Transverse colon (tissue), 4 donors: ENCODE measurements around the gene TMEM14B.

Experiments used
- CTCF ChIP-seq, 5 experiments: fragments of 200-600 bp in 3 of 5; fragments of 450-650 bp in 2 of 5; sonication (generic) in 3 of 5; IDR thresholded peaks; 1 replicate in 2 of 5; 2 replicates in 3 of 5; pipeline ENCODE4 v1.5.1; 2016 to 2017; ENCODE audit warnings: antibody characterized with exemption in 5 of 5, inconsistent platforms in 3 of 5, mild to moderate bottlenecking in 2 of 5, moderate library complexity in 1 of 5
- POLR2AphosphoS5 ChIP-seq, 3 donors: sonication (generic); formaldehyde crosslinking; IDR thresholded peaks; one replicate each; pipeline ENCODE4 v1.6.1; 2016; ENCODE audit warnings: antibody characterized with exemption in 3 of 3

GRCh38 chr6:10793695-10794094 lies 46.1 kb downstream of the TMEM14B start:
- TF ChIP-seq POLR2AphosphoS5 (IDR thresholded peaks at IDR 0.05) (no peak), CTCF (IDR thresholded peaks at IDR 0.05) (no peak)
